Activated naive CD8-positive, alpha-beta T cell treated with anti-CD3 and anti-CD28 coated beads for 36 hours (primary cell): Measurements from ENCODE around the gene SUSD6. TPM values are rescaled to one million over a fixed set of nuclear protein-coding genes. Genes with fewer than 3 reads are reported as not detected.

Experiments
- DNase-seq: peaks from one replicate; pipeline ENCODE4 v3.0.0; 2021
- H3K27ac Mint-ChIP-seq: one replicate; pipeline ENCODE4 v1.8.0; 2022; ENCODE audit warnings: mild to moderate bottlenecking, moderate library complexity, mixed read lengths
- H3K27me3 Mint-ChIP-seq: one replicate; pipeline ENCODE4 v1.8.0; 2022; ENCODE audit warnings: mild to moderate bottlenecking, mixed read lengths
- H3K36me3 Mint-ChIP-seq: one replicate; pipeline ENCODE4 v1.8.0; 2021; ENCODE audit warnings: mild to moderate bottlenecking, mixed read lengths
- H3K4me1 Mint-ChIP-seq: one replicate; pipeline ENCODE4 v1.8.0; 2021; ENCODE audit warnings: mixed read lengths
- H3K4me3 Mint-ChIP-seq: one replicate; pipeline ENCODE4 v1.8.0; 2022; ENCODE audit warnings: mild to moderate bottlenecking, moderate library complexity, mixed read lengths
- H3K9me3 Mint-ChIP-seq: one replicate; pipeline ENCODE4 v1.8.0; 2022; ENCODE audit warnings: mixed read lengths
- total RNA-seq, 2 experiments: library from RNA; stranded (reverse); gene quantifications; one replicate each; pipeline ENCODE4 v1.2.3, GENCODE V29; 2021

SUSD6 gene, protein sequence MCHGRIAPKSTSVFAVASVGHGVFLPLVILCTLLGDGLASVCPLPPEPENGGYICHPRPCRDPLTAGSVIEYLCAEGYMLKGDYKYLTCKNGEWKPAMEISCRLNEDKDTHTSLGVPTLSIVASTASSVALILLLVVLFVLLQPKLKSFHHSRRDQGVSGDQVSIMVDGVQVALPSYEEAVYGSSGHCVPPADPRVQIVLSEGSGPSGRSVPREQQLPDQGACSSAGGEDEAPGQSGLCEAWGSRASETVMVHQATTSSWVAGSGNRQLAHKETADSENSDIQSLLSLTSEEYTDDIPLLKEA
- total RNA-seq: 10 to 100 TPM; 26.3 TPM

- H3K4me3 Mint-ChIP-seq: peak within 1 kb of the TSS; percentile 94
- H3K9me3 Mint-ChIP-seq: no peaks in the 10 kb centered on the region
- peak within 1 kb of the TSS; percentile 94 for H3K27ac Mint-ChIP-seq
- peaks cover 46% of the 10 kb centered on the region for H3K4me1 Mint-ChIP-seq
- H3K27me3 Mint-ChIP-seq: no peaks in the 10 kb centered on the region
- peak; percentile 89 for DNase-seq
- H3K36me3 Mint-ChIP-seq: peaks cover 17% of the 10 kb centered on the region
These were observed at the start of gene SUSD6 for GRCh38 chr14:69611172-69612013. Gene SUSD6 (plus strand): TSS chr14:69611596. CDS start chr14:69658593, 46,997 bp downstream.

DNA sequence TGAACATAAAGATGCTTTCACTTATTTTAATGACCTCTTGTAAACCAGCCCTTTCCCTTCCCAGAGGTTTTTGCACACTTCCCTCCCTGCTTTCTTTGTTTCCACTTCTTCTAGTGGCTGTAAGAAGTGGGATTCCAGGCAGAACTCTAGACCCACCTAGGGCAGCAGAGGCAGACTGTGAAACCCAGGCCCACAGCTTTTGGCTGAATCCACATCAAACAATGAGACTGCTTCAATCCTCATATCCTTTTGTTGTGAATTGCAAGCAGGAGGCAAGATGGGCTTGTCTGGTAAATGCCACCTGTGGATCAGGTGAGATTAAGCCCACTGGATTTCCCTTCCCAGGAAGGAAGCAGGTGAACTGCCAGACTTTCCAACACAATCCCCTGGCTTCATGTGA is 49.5 kb upstream of the SUSD6 start:
- Mint-ChIP-seq H3K27me3 (peaks cover 45% of the 10 kb centered on the region), H3K36me3 (no peaks in the 10 kb centered on the region), H3K9me3 (no peaks in the 10 kb centered on the region)

GRCh38 chr14:69567563-69567962 is 43.8 kb upstream of the SUSD6 start:
- no peak for DNase-seq
- Mint-ChIP-seq H3K36me3 (no peaks in the 10 kb centered on the region), H3K27me3 (peaks cover 61% of the 10 kb centered on the region), H3K4me3 (no peak overlapping the region), H3K27ac (no peak overlapping the region), H3K9me3 (no peaks in the 10 kb centered on the region), H3K4me1 (no peaks in the 10 kb centered on the region)

More for the DNA sequence above, 49.5 kb upstream of the SUSD6 start:
- no peak overlapping the region for H3K4me3 Mint-ChIP-seq
- H3K4me1 Mint-ChIP-seq: no peaks in the 10 kb centered on the region
- H3K27ac Mint-ChIP-seq: no peak overlapping the region
- DNase-seq: no peak

DNA sequence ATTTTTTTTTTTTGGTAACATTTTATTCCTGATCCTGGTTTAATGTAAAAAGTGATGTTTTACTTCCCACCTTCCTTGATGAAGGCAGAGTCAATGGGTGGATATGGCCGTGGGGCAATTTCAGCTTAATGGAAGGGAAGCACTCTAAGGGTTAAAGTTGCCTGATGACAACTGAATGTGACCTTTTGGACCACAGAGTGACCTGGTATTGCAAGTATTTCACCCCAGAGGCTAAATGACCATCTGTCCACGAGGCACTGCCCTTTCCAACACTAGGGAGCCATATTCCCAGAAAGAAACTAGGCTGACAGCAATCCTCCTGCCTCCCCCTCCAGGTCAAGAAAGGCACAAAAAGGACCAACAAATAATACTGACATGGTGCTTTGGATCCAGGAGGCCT is 41.5 kb upstream of the SUSD6 start:
- Mint-ChIP-seq H3K27ac (no peak overlapping the region), H3K9me3 (no peaks in the 10 kb centered on the region), H3K27me3 (peaks cover 66% of the 10 kb centered on the region), H3K4me1 (peaks cover 9% of the 10 kb centered on the region), H3K36me3 (no peaks in the 10 kb centered on the region), H3K4me3 (no peak overlapping the region)
- DNase-seq: no peak

DNA sequence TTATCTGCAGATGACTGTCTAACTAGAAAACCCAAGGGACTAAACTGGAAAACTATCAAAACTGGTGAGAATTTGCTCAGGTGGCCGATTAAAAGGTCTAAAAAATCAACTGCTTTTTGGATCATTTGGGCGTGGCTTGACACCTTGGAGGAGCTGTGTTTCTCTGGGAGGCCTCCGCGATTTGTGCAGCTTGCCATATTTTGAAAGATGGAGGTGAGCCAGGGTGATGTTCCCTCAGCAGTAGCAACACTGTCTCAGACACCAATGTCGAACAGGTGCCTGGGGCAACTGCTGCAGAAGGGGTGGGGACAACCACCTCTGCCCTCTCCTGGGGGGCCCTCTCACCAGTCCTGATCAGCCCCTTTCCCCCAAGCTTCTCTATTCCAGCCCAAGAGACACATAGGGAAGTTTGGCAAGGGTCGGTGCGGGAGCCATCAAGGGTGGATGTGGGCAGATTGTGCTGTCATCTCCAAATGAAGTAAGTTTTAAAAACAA is 40.5 kb upstream of the SUSD6 start:
- Mint-ChIP-seq H3K36me3 (no peaks in the 10 kb centered on the region), H3K4me1 (peaks cover 9% of the 10 kb centered on the region), H3K27ac (no peak overlapping the region), H3K4me3 (no peak overlapping the region), H3K27me3 (peaks cover 75% of the 10 kb centered on the region), H3K9me3 (no peaks in the 10 kb centered on the region)
- no peak for DNase-seq

DNA sequence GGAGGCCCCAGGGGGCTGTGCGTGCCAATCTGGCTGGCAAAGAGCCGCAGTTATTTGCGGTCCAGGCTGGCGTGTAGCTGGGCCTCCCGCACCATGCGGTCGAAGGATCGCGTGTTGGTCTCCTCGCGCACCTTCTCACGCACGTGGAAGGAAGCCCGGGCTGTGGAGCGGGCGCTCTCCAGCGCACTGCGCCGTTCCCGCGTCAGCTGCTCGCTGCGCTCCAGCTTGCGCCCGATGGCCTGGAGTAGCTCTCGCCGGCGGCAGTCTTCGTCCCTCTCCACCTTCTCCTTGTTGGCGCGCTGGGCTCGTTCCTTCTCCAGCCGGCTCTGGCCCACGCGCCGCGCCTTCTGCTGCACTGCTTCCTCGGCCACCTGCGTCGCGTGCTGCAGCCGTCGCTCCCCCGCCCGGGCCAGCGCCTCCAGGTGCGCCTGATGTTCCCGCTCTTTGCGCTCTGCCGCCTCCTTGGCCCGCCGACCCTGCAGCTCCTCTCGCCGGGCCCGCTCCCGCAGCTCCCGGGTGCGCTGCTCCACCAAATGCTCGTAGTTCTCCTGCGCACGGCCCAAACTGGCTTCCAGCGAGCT is 39.9 kb upstream of the SUSD6 start:
- Mint-ChIP-seq H3K27me3 (peaks cover 80% of the 10 kb centered on the region), H3K27ac (no peak overlapping the region), H3K9me3 (no peaks in the 10 kb centered on the region), H3K36me3 (no peaks in the 10 kb centered on the region), H3K4me1 (peaks cover 9% of the 10 kb centered on the region), H3K4me3 (no peak overlapping the region)
- DNase-seq: peak; percentile 11

DNA sequence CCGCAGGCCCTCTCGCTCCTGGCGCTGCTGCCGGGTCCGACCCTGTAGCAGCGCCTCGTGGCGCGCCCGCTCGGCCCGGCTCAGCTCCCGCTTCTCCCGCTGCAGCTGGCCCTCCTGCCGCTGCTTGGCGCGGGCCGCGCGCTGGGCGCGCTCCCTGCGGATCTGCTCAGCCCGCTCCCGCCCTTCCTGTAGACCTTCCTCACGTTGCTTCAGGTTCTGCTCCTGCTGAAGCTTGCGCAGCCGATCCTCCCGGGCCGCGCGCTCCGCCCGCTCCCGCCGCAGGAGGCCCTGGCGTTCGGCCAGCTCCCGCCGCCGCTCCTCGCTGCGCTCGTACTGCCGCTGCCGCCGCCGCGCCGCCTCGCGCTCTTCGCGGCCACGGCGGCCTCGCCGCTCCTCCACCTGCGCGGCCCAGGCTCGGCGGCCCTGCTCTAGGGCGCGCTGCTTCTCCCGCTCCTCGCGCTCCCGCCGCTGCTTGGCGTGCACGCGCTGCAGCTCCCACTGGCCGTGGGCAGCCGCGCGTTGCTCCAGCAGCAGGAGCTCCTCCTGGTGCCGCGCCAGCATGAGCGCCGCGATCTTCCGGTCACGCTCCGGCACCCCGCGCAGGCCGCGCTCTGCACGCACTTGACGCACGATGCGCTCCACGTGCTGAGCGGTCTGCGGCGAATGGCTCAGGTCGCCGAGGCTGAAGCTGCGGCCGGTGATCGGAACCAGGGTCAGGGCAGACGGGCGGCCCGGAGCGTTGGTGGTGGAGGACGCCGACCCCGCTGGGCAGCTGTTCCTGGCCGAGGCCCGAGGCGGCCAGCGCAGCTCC is 39.2 kb upstream of the SUSD6 start:
- DNase-seq: peak; percentile 38
- H3K4me3 Mint-ChIP-seq: peak overlapping the region; percentile 25

GRCh38 chr14:69572841-69573135 is 38.6 kb upstream of the SUSD6 start:
- DNase-seq: no peak
- Mint-ChIP-seq H3K4me3 (no peak overlapping the region), H3K4me1 (peaks cover 9% of the 10 kb centered on the region), H3K27ac (no peak overlapping the region), H3K9me3 (no peaks in the 10 kb centered on the region), H3K27me3 (peaks cover 82% of the 10 kb centered on the region), H3K36me3 (no peaks in the 10 kb centered on the region)

More for the DNA sequence above, 39.2 kb upstream of the SUSD6 start:
- Mint-ChIP-seq H3K27me3 (peaks cover 86% of the 10 kb centered on the region), H3K9me3 (no peaks in the 10 kb centered on the region), H3K4me1 (peaks cover 9% of the 10 kb centered on the region), H3K27ac (no peak overlapping the region), H3K36me3 (no peaks in the 10 kb centered on the region)

- H3K27ac Mint-ChIP-seq: no peak overlapping the region
- DNase-seq: peak; percentile 12
- H3K4me3 Mint-ChIP-seq: peak overlapping the region; percentile 22
- no peaks in the 10 kb centered on the region for H3K9me3 Mint-ChIP-seq
- peaks cover 9% of the 10 kb centered on the region for H3K4me1 Mint-ChIP-seq
- H3K36me3 Mint-ChIP-seq: no peaks in the 10 kb centered on the region
- peaks cover 77% of the 10 kb centered on the region for H3K27me3 Mint-ChIP-seq
These were observed 38.1 kb upstream of the SUSD6 start for GRCh38 chr14:69573205-69573830.

- H3K9me3 Mint-ChIP-seq: no peaks in the 10 kb centered on the region
- DNase-seq: no peak
- peaks cover 9% of the 10 kb centered on the region for H3K4me1 Mint-ChIP-seq
- H3K4me3 Mint-ChIP-seq: peak overlapping the region; percentile 22
- H3K27ac Mint-ChIP-seq: no peak overlapping the region
- H3K27me3 Mint-ChIP-seq: peaks cover 76% of the 10 kb centered on the region
- H3K36me3 Mint-ChIP-seq: no peaks in the 10 kb centered on the region
These were observed 37.5 kb upstream of the SUSD6 start for GRCh38 chr14:69573831-69574262.

- H3K4me3 Mint-ChIP-seq: peak within 1 kb of the TSS; percentile 79
- no peak within 1 kb of the TSS for H3K27ac Mint-ChIP-seq
- DNase-seq: peak; percentile 72
- peaks cover 9% of the 10 kb centered on the region for H3K4me1 Mint-ChIP-seq
- no peaks in the 10 kb centered on the region for H3K36me3 Mint-ChIP-seq
- H3K9me3 Mint-ChIP-seq: no peaks in the 10 kb centered on the region
- H3K27me3 Mint-ChIP-seq: peaks cover 70% of the 10 kb centered on the region
These were observed 37.0 kb upstream of the SUSD6 start, which contains the start of gene CCDC177 for GRCh38 chr14:69574263-69574953. Gene CCDC177 (minus strand): TSS chr14:69574871. CDS start chr14:69573622, 1,249 bp downstream.

GRCh38 chr14:69574954-69575295 is 36.5 kb upstream of the SUSD6 start:
- no peak overlapping the region for H3K27ac Mint-ChIP-seq
- DNase-seq: no peak
- H3K27me3 Mint-ChIP-seq: peaks cover 65% of the 10 kb centered on the region
- H3K4me3 Mint-ChIP-seq: peak overlapping the region; percentile 79
- no peaks in the 10 kb centered on the region for H3K9me3 Mint-ChIP-seq
- H3K36me3 Mint-ChIP-seq: no peaks in the 10 kb centered on the region
- H3K4me1 Mint-ChIP-seq: peaks cover 9% of the 10 kb centered on the region

DNA sequence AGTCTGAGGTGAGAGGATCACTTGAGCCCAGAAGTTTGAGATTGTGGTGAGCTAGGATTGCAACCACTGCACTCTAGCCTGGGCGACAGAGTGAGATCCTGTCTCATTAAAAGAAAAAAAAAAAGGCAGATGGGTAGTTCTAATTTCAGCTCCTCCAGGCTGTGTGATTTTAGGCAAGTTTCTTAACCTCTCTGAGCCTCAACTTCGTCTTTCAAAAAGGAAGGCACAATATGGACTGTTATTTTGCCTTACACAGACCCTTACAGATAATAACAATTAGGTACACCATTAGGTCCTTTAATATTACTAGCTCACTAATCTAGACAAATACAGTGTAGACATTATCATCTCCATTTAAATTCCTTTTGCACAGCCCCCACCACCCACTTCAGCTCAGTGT is 31.9 kb upstream of the SUSD6 start:
- no peak overlapping the region for H3K4me3 Mint-ChIP-seq
- peaks cover 31% of the 10 kb centered on the region for H3K27me3 Mint-ChIP-seq
- no peaks in the 10 kb centered on the region for H3K9me3 Mint-ChIP-seq
- no peak overlapping the region for H3K27ac Mint-ChIP-seq
- DNase-seq: no peak
- no peaks in the 10 kb centered on the region for H3K36me3 Mint-ChIP-seq
- peaks cover 3% of the 10 kb centered on the region for H3K4me1 Mint-ChIP-seq
